ENCODE results near the gene CNTNAP2.

GRCh38 chr7:147912946-147913638, 1796.5 kb downstream of the CNTNAP2 start:
- TF ChIP-seq EZH2 (IDR thresholded peaks at IDR 0.05; ENCODE audit: borderline replicate concordance, low read depth, low read length, severe bottlenecking) (no peak), CTCF (IDR thresholded peaks at IDR 0.05; ENCODE audit: borderline replicate concordance, extremely low read depth, low read length, poor library complexity, severe bottlenecking) (no peak)
